Islet of Langerhans (tissue), 1 donor: Measurements from ENCODE around the gene BCAN.

Experiments
- FAIRE-seq: peaks from one replicate; lab custom pipeline; 2011; peaks lifted over from hg19 to GRCh38; lab: Jason Lieb, UNC

The BCAN gene

GRCh38 chr1:156677616-156678596 lies 36.0 kb downstream of the BCAN start:
- FAIRE-seq, result no peak

- no peak for FAIRE-seq
Measured at GRCh38 chr1:156680056-156680455, 38.1 kb downstream of the BCAN start.

DNA sequence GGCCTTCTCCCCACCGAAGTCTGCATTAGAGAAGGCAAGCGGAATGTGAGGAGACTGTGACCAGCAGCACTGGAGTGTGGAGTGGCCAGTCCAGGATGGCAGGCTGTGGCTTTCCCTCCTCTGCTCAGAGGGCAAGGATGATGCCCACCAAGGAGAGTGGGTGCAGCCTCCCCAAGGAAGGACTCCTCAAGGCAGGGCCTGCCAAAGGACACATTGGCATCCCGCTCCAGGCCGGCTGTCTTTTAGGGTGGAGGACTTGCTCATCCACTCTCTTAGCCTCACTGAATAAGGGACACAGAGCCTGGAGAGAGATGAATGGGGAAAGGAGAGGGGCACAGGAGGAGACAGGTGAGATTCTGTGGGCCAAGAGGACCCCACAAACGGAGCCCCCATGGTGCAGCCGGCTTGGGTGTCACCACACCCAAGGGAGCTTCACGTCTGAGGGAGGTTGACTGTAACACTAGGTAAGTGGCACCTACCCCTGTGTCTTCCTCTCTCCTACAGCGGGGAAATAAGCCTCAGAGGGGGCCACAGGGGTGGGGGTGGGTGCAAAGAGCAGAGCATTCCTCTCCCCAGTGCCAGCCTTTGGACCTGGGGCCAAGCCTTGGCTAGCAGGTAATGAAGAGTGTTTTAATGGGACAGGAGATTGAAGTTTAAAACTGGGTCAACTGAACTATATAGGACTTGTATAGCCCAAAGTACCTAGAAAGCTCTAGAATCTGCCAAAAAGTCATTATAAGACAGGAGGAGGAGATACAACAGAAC lies 39.5 kb downstream of the BCAN start:
- no peak for FAIRE-seq

DNA sequence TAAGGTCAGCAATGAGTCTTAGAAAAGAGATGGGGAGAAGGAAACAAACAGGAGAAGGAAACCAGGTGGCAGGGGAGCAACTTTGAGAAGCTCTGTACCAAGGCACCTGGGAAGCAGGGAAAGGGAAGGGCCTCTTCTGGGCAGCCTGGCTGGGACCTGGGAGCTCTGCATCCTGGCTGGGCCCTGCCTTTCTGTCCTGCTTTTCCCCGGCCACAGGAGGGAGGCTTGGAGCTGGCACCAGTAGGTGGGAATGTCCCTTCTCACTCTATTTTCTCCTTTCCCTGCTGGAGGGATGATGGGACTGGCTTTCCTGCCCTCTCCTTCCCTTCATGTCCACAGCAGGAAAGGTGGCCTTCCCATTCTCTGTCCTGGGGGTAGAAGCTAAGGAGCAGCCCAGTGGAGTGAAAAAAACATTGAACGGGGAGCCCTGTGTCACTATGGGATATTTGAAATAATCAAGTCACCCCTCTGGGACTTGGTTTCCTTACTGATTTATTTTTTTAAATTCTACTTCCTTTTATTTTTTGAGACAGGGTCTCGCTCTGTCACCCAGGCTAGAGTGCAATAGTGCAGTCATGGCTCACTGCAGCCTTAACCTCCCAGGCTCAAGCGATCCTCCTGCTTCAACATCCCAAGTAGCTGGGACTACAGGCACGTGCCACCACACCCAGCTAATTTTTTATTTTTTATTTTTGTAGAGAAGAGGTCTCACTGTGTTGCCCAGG lies 40.4 kb downstream of the BCAN start:
- FAIRE-seq, result no peak

DNA sequence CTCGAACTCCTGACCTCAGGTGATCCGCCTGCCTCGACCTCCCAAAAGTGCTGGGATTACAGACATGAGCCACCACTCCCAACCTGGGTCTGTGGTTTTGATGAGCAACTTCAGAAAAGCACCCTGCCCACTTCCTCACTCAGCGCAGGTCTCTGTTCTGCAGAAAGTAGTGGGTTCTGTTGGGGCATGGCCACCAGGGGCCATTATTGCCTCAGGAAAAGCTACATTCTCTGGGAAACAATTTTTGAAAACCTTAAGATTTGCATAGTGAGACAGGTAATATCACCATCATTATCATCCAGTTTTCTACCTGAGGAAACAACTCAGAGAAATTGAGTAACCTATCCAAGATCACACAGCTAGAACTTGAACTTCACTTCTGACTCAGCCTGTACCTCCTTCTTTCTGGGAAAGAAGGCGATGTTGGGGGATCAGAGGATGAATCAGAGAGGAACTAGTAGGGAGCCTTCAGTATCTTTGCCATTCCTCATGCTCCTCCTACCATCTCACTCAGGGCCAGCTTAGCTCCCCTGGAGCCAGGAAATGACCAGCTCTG lies 42.4 kb downstream of the BCAN start:
- FAIRE-seq, result no peak

DNA sequence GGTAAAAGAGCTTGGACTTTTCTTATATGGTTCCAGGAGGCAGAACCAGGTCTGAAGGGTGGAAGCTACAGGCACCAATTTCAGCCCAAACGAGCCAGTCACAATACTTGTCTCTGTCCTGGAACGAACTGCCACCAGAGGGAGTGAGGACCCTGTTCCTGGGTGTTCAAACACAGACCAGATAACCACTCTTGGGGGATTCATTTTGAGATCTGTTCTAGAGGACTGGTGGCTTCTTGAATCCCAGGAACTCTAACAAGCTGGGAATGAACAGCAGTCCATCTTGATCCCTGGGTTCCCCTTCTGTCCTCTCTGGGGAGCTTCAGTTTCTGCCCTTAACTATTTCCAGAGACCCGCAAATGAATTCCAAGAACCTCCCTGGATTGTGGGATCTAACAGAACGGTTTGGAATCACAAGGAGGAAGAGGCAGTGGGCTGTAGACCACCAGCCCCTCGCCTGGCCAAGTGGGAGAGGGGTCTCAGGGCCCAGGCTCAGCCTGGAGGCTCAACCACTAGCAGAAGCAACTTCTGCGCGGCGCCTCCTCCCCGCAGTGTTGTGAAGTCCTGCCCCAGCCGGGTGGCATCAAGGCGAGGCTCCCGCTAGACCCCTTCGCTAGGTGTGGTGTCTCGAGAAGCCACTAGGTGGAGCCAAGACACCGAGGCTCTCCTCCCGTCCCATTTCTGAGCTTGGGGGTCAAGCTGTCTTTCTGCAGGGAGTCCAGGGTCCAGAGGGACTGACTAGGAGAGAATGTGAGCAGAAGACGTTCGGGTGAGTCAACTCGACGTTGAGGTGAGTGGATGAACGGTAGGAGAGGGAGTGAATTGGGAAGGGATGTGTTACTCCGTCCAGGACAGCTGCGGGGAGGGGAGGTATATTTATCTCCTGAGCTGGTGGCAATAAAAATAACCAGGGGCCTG lies 47.4 kb downstream of the BCAN start:
- no peak for FAIRE-seq

DNA sequence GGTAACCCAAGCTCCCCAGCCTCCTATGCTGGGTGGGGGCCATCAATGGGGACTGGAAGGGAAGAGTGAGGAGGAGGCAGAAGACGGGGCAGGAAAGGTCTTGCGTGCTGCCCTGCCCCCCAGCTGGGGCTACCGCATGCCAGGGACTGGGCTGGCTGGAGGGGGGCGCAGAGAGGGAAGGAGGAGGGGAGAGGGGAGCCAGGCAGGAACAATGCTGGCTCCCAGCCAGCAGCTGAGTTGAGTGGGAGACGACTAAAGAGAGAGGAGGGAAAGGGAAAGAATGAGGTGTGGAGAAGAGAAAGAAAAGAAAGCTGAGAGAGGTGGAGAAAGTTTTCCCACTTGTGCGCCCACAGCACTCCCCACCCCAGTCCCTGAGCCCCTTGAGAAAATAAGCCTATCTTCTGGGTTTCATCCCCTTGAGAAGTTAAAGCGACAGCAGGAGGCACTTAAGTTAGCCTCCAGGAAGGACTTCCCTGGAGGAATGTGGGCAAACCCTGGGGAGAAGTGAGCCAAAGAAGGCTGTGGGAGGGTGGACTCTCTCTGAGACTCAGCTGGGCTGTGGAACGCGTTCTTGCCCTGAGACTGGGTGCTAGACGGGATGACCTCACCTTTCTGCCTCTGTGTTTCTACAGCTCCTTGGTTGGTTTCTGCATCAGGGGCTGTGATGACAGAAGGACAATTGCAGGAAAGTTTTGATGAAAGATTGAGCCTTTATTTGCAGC lies 48.2 kb downstream of the BCAN start:
- no peak for FAIRE-seq

- FAIRE-seq, result no peak
Measured at GRCh38 chr1:156690675-156691036, 48.7 kb downstream of the BCAN start.

DNA sequence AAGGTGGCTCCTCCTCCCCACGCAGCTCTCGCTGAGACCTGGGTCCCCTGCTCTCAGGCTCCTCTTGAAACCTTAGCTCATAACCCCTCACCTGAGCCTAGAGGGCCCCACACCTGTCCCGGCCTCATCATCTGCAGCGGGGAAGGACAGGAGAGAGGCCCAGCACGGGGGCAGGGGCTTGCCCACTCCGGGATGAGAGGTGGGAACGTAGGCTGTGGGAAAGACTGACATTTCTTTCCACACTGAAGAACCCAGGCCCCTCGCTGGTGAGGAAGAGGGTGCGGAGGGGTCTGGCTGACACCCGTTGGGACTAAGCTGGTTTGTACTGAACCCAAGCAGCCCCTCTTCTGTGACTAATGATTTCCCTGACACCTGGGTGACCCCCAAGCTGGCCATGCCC lies 49.3 kb downstream of the BCAN start:
- FAIRE-seq, result no peak

DNA sequence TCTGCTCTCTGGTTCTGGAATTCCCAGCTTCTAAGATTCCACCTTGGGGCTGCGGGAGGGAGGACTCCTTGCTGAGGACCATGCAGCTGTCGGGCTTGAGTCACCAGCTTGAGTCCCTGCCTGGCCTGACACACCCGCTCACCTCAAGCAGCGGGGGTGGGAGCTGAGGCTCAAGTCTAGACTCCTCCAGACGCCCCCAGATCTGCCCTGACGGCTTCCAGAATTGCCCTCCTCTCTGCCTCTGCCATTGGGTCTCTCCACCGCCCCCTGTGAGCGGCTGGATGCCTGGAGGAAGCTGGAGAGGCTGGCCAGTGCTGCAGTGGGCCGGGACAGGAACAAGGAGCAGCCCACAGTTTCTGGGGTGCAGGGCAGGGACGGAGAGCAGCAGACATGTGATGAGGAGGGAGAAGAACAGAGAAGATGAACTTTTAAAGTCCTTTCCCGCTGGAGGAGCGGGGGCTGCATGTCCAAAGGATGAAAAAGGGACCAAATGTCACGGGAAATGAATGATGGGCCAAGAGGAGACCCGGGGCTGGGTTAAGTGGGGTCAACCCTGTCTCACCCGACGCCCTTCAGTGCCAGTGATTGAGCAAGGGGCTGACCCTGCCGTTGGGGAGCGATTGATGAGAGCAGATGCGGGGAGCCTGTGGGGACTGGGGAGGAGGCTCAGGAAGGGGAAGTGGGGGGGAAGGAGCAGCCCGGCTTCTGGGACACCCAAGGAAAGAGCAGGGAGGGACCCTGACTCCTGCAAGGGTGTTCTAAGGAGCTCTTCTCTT lies 49.9 kb downstream of the BCAN start:
- FAIRE-seq, result no peak

- no peak for FAIRE-seq
Measured at GRCh38 chr1:156692441-156692924, 50.6 kb downstream of the BCAN start.

DNA sequence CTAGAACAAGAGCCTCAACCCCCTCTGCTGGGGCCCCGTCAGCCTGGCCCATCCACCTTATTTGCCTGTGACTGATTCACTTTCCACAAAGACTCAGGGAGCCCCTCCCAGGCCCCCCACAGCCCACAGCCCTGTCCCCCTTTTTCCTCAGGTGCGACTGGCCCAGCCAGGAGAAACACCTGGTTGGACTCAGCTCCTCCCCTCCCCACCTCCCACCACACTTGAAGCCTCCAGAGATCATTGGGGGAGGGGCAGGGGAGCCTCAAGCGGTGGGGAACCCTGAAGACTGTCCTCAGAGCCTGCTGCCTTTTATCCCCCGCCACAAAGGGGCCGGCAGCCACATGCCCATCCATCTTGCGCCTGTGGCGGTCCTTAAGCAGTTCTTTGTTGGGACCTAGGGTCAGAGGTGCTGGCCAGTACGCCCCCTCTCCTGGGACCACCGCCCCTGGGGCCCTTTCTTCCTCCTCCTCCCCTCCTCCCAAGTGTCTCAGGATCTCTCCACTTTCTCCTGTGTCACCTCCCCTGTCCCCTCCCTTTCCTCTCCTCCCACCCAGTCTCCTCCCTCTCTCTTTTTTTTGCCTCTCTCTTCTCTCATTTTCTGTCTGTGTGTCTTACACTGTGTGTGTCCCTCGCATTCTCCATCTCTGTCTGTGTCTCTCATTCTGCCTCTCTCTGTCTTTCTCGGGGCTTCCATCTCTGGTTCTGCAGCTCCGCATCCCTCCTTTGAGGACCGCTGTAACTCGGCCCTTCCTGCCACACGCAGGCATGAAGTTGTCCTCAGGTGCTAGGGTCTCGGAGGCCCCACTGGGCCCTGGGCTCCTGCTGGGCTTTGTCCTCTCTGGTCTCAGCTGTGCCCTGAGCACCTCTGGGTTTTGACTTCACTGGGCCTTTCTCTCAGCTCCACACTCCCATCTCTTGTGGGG lies 51.3 kb downstream of the BCAN start:
- FAIRE-seq, result no peak

GRCh38 chr1:156693848-156694689 lies 52.2 kb downstream of the BCAN start:
- no peak for FAIRE-seq

- FAIRE-seq, result no peak
Measured at GRCh38 chr1:156694690-156694962, 52.7 kb downstream of the BCAN start.

- FAIRE-seq, result no peak
Measured at GRCh38 chr1:156696755-156697154, 54.8 kb downstream of the BCAN start.

GRCh38 chr1:156697481-156697880 lies 55.6 kb downstream of the BCAN start:
- FAIRE-seq, result no peak

DNA sequence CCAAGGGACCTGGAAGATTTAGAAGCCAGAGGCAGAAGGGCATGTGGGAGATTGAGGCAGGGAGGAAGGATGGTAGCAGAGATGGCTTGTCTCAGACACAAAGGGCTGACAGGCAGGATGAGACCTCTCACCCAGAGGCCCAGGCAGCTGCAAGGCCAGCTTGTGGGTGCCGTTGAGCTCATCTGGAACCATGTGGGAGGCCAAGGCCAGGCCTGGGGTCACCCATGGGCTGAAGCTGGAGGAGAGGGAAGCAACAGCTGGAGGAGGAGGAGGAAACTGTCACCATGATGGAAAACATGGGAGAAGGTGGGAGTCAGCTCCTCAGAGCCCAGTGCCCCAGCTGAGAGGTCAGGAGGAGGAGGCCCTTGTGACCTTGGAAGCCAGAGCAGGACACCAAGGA lies 57.1 kb downstream of the BCAN start:
- no peak for FAIRE-seq
